ENCODE results near the gene SLC2A1. TPM values are rescaled to one million over a fixed set of nuclear protein-coding genes. Genes with fewer than 3 reads are reported as not detected.
A peak's percentile ranks its signal among the peaks of the same experiment; 100 is the strongest.

The SLC2A1 gene
- total RNA-seq, 4 donors from 2014 or later: 238 to 883 (median 448) TPM

GRCh38 chr1:42929434-42930177, 29.1 kb downstream of the SLC2A1 start:
- H3K36me3 ChIP-seq: peaks cover 43 to 76% (median 48%) of the 10 kb centered on the region in 3 donors
- DNase-seq: no peak

GRCh38 chr1:42928859-42929258, 29.8 kb downstream of the SLC2A1 start:
- Histone ChIP-seq H3K4me3 (no peak overlapping the region), H3K27me3 (no peaks in the 10 kb centered on the region), H3K9me3 (no peaks in the 10 kb centered on the region), H3K4me1 (peaks cover 37 to 81% (median 38%) of the 10 kb centered on the region in 3 donors), H3K27ac (peak overlapping the region in 2 of 4 donors; percentile 29 to 32), H3K36me3 (peaks cover 43 to 68% (median 48%) of the 10 kb centered on the region in 3 donors)
- no peak for DNase-seq
- intact Hi-C loops (cut with DNase I): no loop called here
- TF ChIP-seq POLR2A (IDR thresholded peaks at IDR 0.05) (no peak), CTCF (IDR thresholded peaks at IDR 0.05) (no peak)
- 89 to 100% methylated on average over 3 to 8 of the region's 13 CpGs for whole genome bisulfite sequencing, 2 donors

More at GRCh38 chr1:42929434-42930177, 29.1 kb downstream of the SLC2A1 start:
- 73 to 75% methylated on average over 18 to 19 of the region's 26 CpGs for whole genome bisulfite sequencing, 2 donors
- peaks cover 42 to 81% (median 45%) of the 10 kb centered on the region in 3 donors for H3K4me1 ChIP-seq
- H3K9me3 ChIP-seq: no peaks in the 10 kb centered on the region
- no peaks in the 10 kb centered on the region for H3K27me3 ChIP-seq
- H3K4me3 ChIP-seq: no peak overlapping the region
- intact Hi-C loops (cut with DNase I): no loop called here
- TF ChIP-seq POLR2A (IDR thresholded peaks at IDR 0.05): no peak
- no peak for TF ChIP-seq CTCF (IDR thresholded peaks at IDR 0.05)
- peak overlapping the region in 2 of 4 donors; percentile 24 to 96 for H3K27ac ChIP-seq

- Histone ChIP-seq H3K27ac (peak overlapping the region in 3 of 4 donors; percentile 24 to 32 (median 29)), H3K36me3 (peaks cover 43 to 64% (median 48%) of the 10 kb centered on the region in 3 donors), H3K27me3 (no peaks in the 10 kb centered on the region), H3K4me3 (no peak overlapping the region), H3K9me3 (no peaks in the 10 kb centered on the region), H3K4me1 (peaks cover 29 to 81% (median 29%) of the 10 kb centered on the region in 3 donors)
- 55 to 75% methylated on average over 3 to 6 of the region's 10 CpGs for WGBS, 2 donors
- DNase-seq: no peak
- intact Hi-C loops (cut with DNase I): no loop called here
- TF ChIP-seq POLR2A (IDR thresholded peaks at IDR 0.05) (no peak), CTCF (IDR thresholded peaks at IDR 0.05) (no peak)
These were observed 30.7 kb downstream of the SLC2A1 start for GRCh38 chr1:42927920-42928505.

- Histone ChIP-seq H3K36me3 (peaks cover 43 to 64% (median 48%) of the 10 kb centered on the region in 3 donors), H3K9me3 (no peaks in the 10 kb centered on the region), H3K27me3 (no peaks in the 10 kb centered on the region), H3K4me3 (no peak overlapping the region), H3K4me1 (peaks cover 23 to 81% (median 26%) of the 10 kb centered on the region in 3 donors), H3K27ac (peak overlapping the region in 2 of 4 donors; percentile 23 to 24)
- intact Hi-C loops (cut with DNase I): no loop called here
- TF ChIP-seq CTCF (IDR thresholded peaks at IDR 0.05): no peak
- no peak for TF ChIP-seq POLR2A (IDR thresholded peaks at IDR 0.05)
- 80 to 90% methylated on average over 8 of the region's 8 CpGs for WGBS, 2 donors
- DNase-seq: no peak
These were observed 31.3 kb downstream of the SLC2A1 start for GRCh38 chr1:42927274-42927841.

GRCh38 chr1:42926879-42927242, 31.8 kb downstream of the SLC2A1 start:
- Histone ChIP-seq H3K9me3 (no peaks in the 10 kb centered on the region), H3K36me3 (peaks cover 43 to 64% (median 48%) of the 10 kb centered on the region in 3 donors), H3K4me1 (peaks cover 18 to 81% (median 22%) of the 10 kb centered on the region in 3 donors), H3K27me3 (no peaks in the 10 kb centered on the region), H3K27ac (peak overlapping the region in 2 of 4 donors; percentile 23 to 94), H3K4me3 (no peak overlapping the region)
- intact Hi-C loops (cut with DNase I): no loop called here
- WGBS, 2 donors: 68 to 69% methylated on average over 4 to 9 of the region's 11 CpGs
- no peak for DNase-seq
- no peak for TF ChIP-seq CTCF (IDR thresholded peaks at IDR 0.05)
- TF ChIP-seq POLR2A (IDR thresholded peaks at IDR 0.05): no peak
